ENCODE data around the gene LHX3. TPM values are rescaled to one million over a fixed set of nuclear protein-coding genes. Genes with fewer than 3 reads are reported as not detected.
A peak's percentile ranks its signal among the peaks of the same experiment; 100 is the strongest.

The LHX3 gene
- total RNA-seq, 1 experiment from 2014 or later: not detected

GRCh38 chr9:136228107-136228875 lies 23.4 kb upstream of the LHX3 start:
- H3K56ac ChIP-seq (ENCODE audit: insufficient read length, low read depth, low read length): no peak overlapping the region
- peaks cover 14 to 15% (median 14%) of the 10 kb centered on the region in 3 experiments for H3K36me3 Mint-ChIP-seq (ENCODE audit: insufficient read depth in 1 of 3, low read depth in 3 of 3)
- H3K4me2 ChIP-seq (ENCODE audit: insufficient read depth, insufficient read length, low read length): no peak overlapping the region
- H2BK5ac ChIP-seq (ENCODE audit: insufficient read length, low read length): no peak overlapping the region
- TF ChIP-seq, protein P1, sequence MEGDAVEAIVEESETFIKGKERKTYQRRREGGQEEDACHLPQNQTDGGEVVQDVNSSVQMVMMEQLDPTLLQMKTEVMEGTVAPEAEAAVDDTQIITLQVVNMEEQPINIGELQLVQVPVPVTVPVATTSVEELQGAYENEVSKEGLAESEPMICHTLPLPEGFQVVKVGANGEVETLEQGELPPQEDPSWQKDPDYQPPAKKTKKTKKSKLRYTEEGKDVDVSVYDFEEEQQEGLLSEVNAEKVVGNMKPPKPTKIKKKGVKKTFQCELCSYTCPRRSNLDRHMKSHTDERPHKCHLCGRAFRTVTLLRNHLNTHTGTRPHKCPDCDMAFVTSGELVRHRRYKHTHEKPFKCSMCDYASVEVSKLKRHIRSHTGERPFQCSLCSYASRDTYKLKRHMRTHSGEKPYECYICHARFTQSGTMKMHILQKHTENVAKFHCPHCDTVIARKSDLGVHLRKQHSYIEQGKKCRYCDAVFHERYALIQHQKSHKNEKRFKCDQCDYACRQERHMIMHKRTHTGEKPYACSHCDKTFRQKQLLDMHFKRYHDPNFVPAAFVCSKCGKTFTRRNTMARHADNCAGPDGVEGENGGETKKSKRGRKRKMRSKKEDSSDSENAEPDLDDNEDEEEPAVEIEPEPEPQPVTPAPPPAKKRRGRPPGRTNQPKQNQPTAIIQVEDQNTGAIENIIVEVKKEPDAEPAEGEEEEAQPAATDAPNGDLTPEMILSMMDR (conservative IDR thresholded peaks at IDR 0.05): no peak
- H3K23ac ChIP-seq (ENCODE audit: insufficient read length, low read depth, low read length): no peak overlapping the region
- peaks cover 1 to 6% of the 10 kb centered on the region in 2 experiments for H3K4me1 Mint-ChIP-seq
- peak overlapping the region in 2 of 3 experiments; percentile 37 to 44; a peak in 2 of 7 replicates for H3K27ac Mint-ChIP-seq
- no peak overlapping the region for H4K8ac ChIP-seq (replicated peaks; ENCODE audit: insufficient read length, low read depth, low read length)
- no peak overlapping the region for H3T11ph ChIP-seq (ENCODE audit: low read length)
- no peaks in the 10 kb centered on the region for H4K20me1 ChIP-seq (ENCODE audit: control insufficient read depth, insufficient read depth, insufficient read length)
- H3K14ac ChIP-seq (ENCODE audit: insufficient read depth, low read length): no peak overlapping the region
- H3K18ac ChIP-seq (ENCODE audit: insufficient read length, low read depth, low read length): no peak overlapping the region
- no peaks in the 10 kb centered on the region for H3K4me1 ChIP-seq (ENCODE audit: insufficient read depth, low read length)
- no peaks in the 10 kb centered on the region for H3K23me2 ChIP-seq (ENCODE audit: insufficient read length, low read depth, low read length, poor library complexity, severe bottlenecking)
- no peak overlapping the region for H2AK5ac ChIP-seq (ENCODE audit: insufficient read length, low read length)
- H3K4me3 Mint-ChIP-seq: no peak overlapping the region
- H2BK15ac ChIP-seq (ENCODE audit: low read depth, low read length): no peak overlapping the region
- H4K5ac ChIP-seq (ENCODE audit: insufficient read length, low read depth, low read length): no peak overlapping the region
- H2BK20ac ChIP-seq (ENCODE audit: low read depth, low read length, poor library complexity, severe bottlenecking): no peak overlapping the region
- H3K27ac ChIP-seq (ENCODE audit: insufficient read length, low read depth, low read length): no peak overlapping the region
- no peak overlapping the region for H3K9ac ChIP-seq (ENCODE audit: extremely low read depth, insufficient read length, low read length)
- no CpG with 5 or more reads among the region's 18 CpGs for WGBS (ENCODE audit: extremely low coverage, insufficient read length, low lambda C conversion rate)
- no peaks in the 10 kb centered on the region for H3K27me3 ChIP-seq (ENCODE audit: insufficient read depth, low read length)
- no peak overlapping the region for H2AFZ ChIP-seq (ENCODE audit: low read length)
- no peaks in the 10 kb centered on the region for H3K27me3 Mint-ChIP-seq (ENCODE audit: low read depth)
- H2BK120ac ChIP-seq (ENCODE audit: low read depth, low read length, poor library complexity, severe bottlenecking): no peak overlapping the region
- H3K4ac ChIP-seq (ENCODE audit: low read depth, low read length): no peak overlapping the region
- no peak for DNase-seq
- no peak overlapping the region for H4K91ac ChIP-seq (ENCODE audit: insufficient read length, low read depth, low read length)
- H3K9me3 Mint-ChIP-seq: no peaks in the 10 kb centered on the region
- H3K79me2 ChIP-seq (ENCODE audit: insufficient read depth, low read length): peaks cover 4% of the 10 kb centered on the region; the same call in 1 of the 2 replicates
- H2BK12ac ChIP-seq (ENCODE audit: insufficient read length, low read depth, low read length): no peak overlapping the region
- no peaks in the 10 kb centered on the region for H3K79me1 ChIP-seq (ENCODE audit: insufficient read depth, low read depth, low read length, poor library complexity, severe bottlenecking)
- H3K9me3 ChIP-seq (ENCODE audit: control insufficient read depth, low read depth, low read length): no peaks in the 10 kb centered on the region

All from H9 (cell line).